Dedifferentiated amniotic fluid mesenchymal stem cell (primary cell): ENCODE data around the gene NPAS1.
"Not testable (repeated sequence)": the region's sequence is repeated elsewhere in the genome, so short reads cannot be mapped to it uniquely, and the experiment has no call there.

Experiments
- DNase-seq: peaks from one replicate; pipeline ENCODE4 v3.0.0-alpha.2; 2016; ENCODE audit errors: extremely low spot score

NPAS1 gene

GRCh38 chr19:46990991-46991676 is 28.5 kb upstream of the NPAS1 start:
- peak; percentile 83 for DNase-seq

GRCh38 chr19:46992699-46993535 is 26.7 kb upstream of the NPAS1 start:
- DNase-seq, result no peak

GRCh38 chr19:46993622-46994021 is 26.0 kb upstream of the NPAS1 start:
- DNase-seq, result no peak

GRCh38 chr19:46994141-46994686 is 25.4 kb upstream of the NPAS1 start:
- no peak for DNase-seq

- no peak for DNase-seq
Measured at GRCh38 chr19:46995492-46995891, 24.1 kb upstream of the NPAS1 start.

- no peak for DNase-seq
Measured at GRCh38 chr19:46998445-46999125, 21.1 kb upstream of the NPAS1 start.

- no peak for DNase-seq
Measured at GRCh38 chr19:46999377-46999776, 20.3 kb upstream of the NPAS1 start.

- no peak for DNase-seq
Measured at GRCh38 chr19:46999878-47000277, 19.8 kb upstream of the NPAS1 start.

GRCh38 chr19:47000373-47000772 is 19.3 kb upstream of the NPAS1 start:
- no peak for DNase-seq

GRCh38 chr19:47001584-47001983 is 18.1 kb upstream of the NPAS1 start:
- no peak for DNase-seq

- DNase-seq, result no peak
Measured at GRCh38 chr19:47002106-47002766, 17.4 kb upstream of the NPAS1 start.

- no peak for DNase-seq
Measured at GRCh38 chr19:47002853-47003610, 16.6 kb upstream of the NPAS1 start.

GRCh38 chr19:47003611-47004465 is 15.8 kb upstream of the NPAS1 start:
- DNase-seq, result no peak

GRCh38 chr19:47005164-47005641 is 14.4 kb upstream of the NPAS1 start:
- DNase-seq, result no peak

GRCh38 chr19:47005873-47006272 is 13.8 kb upstream of the NPAS1 start:
- no peak for DNase-seq

- DNase-seq, result no peak
Measured at GRCh38 chr19:47006496-47006895, 13.1 kb upstream of the NPAS1 start.

- DNase-seq, result not testable (repeated sequence)
Measured at GRCh38 chr19:47010549-47010948, 9.1 kb upstream of the NPAS1 start.

GRCh38 chr19:47012617-47013016 is 7.0 kb upstream of the NPAS1 start:
- no peak for DNase-seq

GRCh38 chr19:47013041-47013517 is 6.6 kb upstream of the NPAS1 start:
- DNase-seq, result peak; percentile 24

- DNase-seq, result no peak
Measured at GRCh38 chr19:47018923-47019322, 714 bp upstream of the NPAS1 start.
